OCI-LY3 (cell line): Measurements from ENCODE around the gene ITGB1BP1.

Experiments used
- H2AFZ ChIP-seq: fragments of 200-600, 300-600 bp; shearing (Covaris generic); 2 replicates; pipeline ENCODE4 v1.6.0; 2014; ENCODE audit warnings: antibody characterized with exemption, low read depth, low read length
- H3K27ac ChIP-seq: fragments of 200-600, 300-600 bp; sonication (generic); 2 replicates; pipeline ENCODE4 v1.5.1; 2014; ENCODE audit warnings: mild to moderate bottlenecking, low read length, moderate library complexity, mixed read lengths
- H3K27me3 ChIP-seq: fragments of 200-600, 300-600 bp; sonication (generic); 2 replicates; pipeline ENCODE4 v1.6.1; 2014; ENCODE audit warnings: low read depth, low read length, mixed read lengths
- H3K36me3 ChIP-seq: fragments of 200-600, 300-600 bp; sonication (generic); replicated peaks from 2 replicates; pipeline ENCODE3; 2014; ENCODE audit warnings: low read depth, low read length, mixed read lengths
- H3K4me1 ChIP-seq: fragments of 300-600, 200-600 bp; sonication (generic); 2 replicates; pipeline ENCODE4 v1.6.1; 2014; ENCODE audit warnings: low read length, mixed read lengths
- H3K4me2 ChIP-seq: fragments of 200-600, 300-600 bp; sonication (generic); 2 replicates; pipeline ENCODE4 v1.6.1; 2014; ENCODE audit warnings: low read length, mixed read lengths
- H3K4me3 ChIP-seq: fragments of 300-600, 200-600 bp; sonication (generic); 2 replicates; pipeline ENCODE4 v1.5.1; 2014; ENCODE audit warnings: antibody characterized with exemption, mild to moderate bottlenecking, low read length, moderate library complexity
- H3K79me2 ChIP-seq: fragments of 300-600, 200-600 bp; shearing (Covaris generic); 2 replicates; pipeline ENCODE4 v1.6.1; 2014; ENCODE audit warnings: mild to moderate bottlenecking, low read length, mixed read lengths
- H3K9ac ChIP-seq: fragments of 300-600, 200-600 bp; shearing (Covaris generic); 2 replicates; pipeline ENCODE4 v1.6.0; 2014; ENCODE audit warnings: mild to moderate bottlenecking, low read length, moderate library complexity
- H3K9me3 ChIP-seq: fragments of 200-600, 300-600 bp; shearing (Covaris generic); 2 replicates; pipeline ENCODE4 v1.6.1; 2014; ENCODE audit warnings: low read length, mixed read lengths; ENCODE audit not compliant: insufficient read depth
- H4K20me1 ChIP-seq: fragments of 200-600, 300-600 bp; sonication (generic); 2 replicates; pipeline ENCODE4 v1.6.1; 2016; ENCODE audit warnings: low read length, mixed read lengths; ENCODE audit not compliant: insufficient read depth
- CTCF ChIP-seq: fragments of 200-600, 300-600 bp; sonication (generic); IDR thresholded peaks from 2 replicates; pipeline ENCODE4 v1.5.1; 2014; ENCODE audit warnings: antibody characterized with exemption, low read length, low read depth
- EZH2phosphoT487 ChIP-seq: fragments of 200-600 bp; shearing (Covaris generic); IDR thresholded peaks from 2 replicates; pipeline ENCODE4 v1.6.1; 2018; ENCODE audit warnings: antibody characterized with exemption, mixed run types, low read depth

The ITGB1BP1 gene

GRCh38 chr2:9423100-9423921, at the start of gene ITGB1BP1, which contains the start of gene CPSF3:
Gene ITGB1BP1, minus strand, starts transcription at chr2:9423528. Its CDS starts 4,831 bp downstream, at chr2:9418697.
Gene CPSF3, plus strand, starts transcription at chr2:9423654. Its CDS starts 120 bp downstream, at chr2:9423774.
- Histone ChIP-seq H3K4me2 (peak within 1 kb of the TSS; percentile 99), H3K27me3 (no peaks in the 10 kb centered on the region), H3K4me3 (peak within 1 kb of the TSS; percentile 97), H4K20me1 (no peaks in the 10 kb centered on the region), H3K9me3 (no peaks in the 10 kb centered on the region), H3K36me3 (peaks cover 12% of the 10 kb centered on the region), H2AFZ (peak within 1 kb of the TSS; percentile 76), H3K4me1 (peaks cover 20% of the 10 kb centered on the region), H3K27ac (peak within 1 kb of the TSS; percentile 66), H3K79me2 (peaks cover 75% of the 10 kb centered on the region), H3K9ac (peak within 1 kb of the TSS; percentile 99)
- TF ChIP-seq EZH2phosphoT487 (no peak), CTCF (no peak)

- H2AFZ ChIP-seq, result no peak overlapping the region
- H3K27ac ChIP-seq, result no peak overlapping the region
- no peaks in the 10 kb centered on the region for H3K27me3 ChIP-seq
- H4K20me1 ChIP-seq, result no peaks in the 10 kb centered on the region
- TF ChIP-seq EZH2phosphoT487, result no peak
- no peak for TF ChIP-seq CTCF
- no peaks in the 10 kb centered on the region for H3K4me1 ChIP-seq
- H3K4me2 ChIP-seq, result no peak overlapping the region
- no peaks in the 10 kb centered on the region; the same call in 1 of the 2 replicates for H3K79me2 ChIP-seq
- no peak overlapping the region for H3K4me3 ChIP-seq
- no peak overlapping the region for H3K9ac ChIP-seq
- H3K9me3 ChIP-seq, result no peaks in the 10 kb centered on the region
- H3K36me3 ChIP-seq, result peaks cover 36% of the 10 kb centered on the region
Measured at GRCh38 chr2:9472511-9472910, 49.2 kb upstream of the ITGB1BP1 start.

- Histone ChIP-seq H3K79me2 (no peaks in the 10 kb centered on the region; the same call in 1 of the 2 replicates), H3K4me3 (no peak overlapping the region), H4K20me1 (no peaks in the 10 kb centered on the region), H3K4me1 (no peaks in the 10 kb centered on the region), H3K27ac (no peak overlapping the region), H3K9ac (no peak overlapping the region), H3K36me3 (peaks cover 32% of the 10 kb centered on the region), H2AFZ (no peak overlapping the region), H3K27me3 (no peaks in the 10 kb centered on the region), H3K4me2 (no peak overlapping the region), H3K9me3 (no peaks in the 10 kb centered on the region)
- TF ChIP-seq CTCF (no peak), EZH2phosphoT487 (no peak)
Measured at GRCh38 chr2:9471206-9471605, 47.9 kb upstream of the ITGB1BP1 start.

GRCh38 chr2:9467687-9468086, 44.4 kb upstream of the ITGB1BP1 start:
- H2AFZ ChIP-seq, result no peak overlapping the region
- TF ChIP-seq EZH2phosphoT487, result no peak
- no peak for TF ChIP-seq CTCF
- H4K20me1 ChIP-seq, result no peaks in the 10 kb centered on the region
- H3K36me3 ChIP-seq, result peaks cover 32% of the 10 kb centered on the region
- H3K79me2 ChIP-seq, result no peaks in the 10 kb centered on the region
- no peaks in the 10 kb centered on the region for H3K4me1 ChIP-seq
- no peak overlapping the region for H3K4me2 ChIP-seq
- H3K9ac ChIP-seq, result no peak overlapping the region
- H3K9me3 ChIP-seq, result no peaks in the 10 kb centered on the region
- H3K4me3 ChIP-seq, result no peak overlapping the region
- no peaks in the 10 kb centered on the region for H3K27me3 ChIP-seq
- no peak overlapping the region for H3K27ac ChIP-seq
